GM10266 (cell line): ENCODE measurements around the gene COQ7.

Experiments used
- DNase-seq: peaks from one replicate; pipeline ENCODE4 v3.0.0; 2012; ENCODE audit errors: extremely low spot score
- CTCF ChIP-seq: IDR thresholded peaks from 2 replicates; pipeline ENCODE4 v1.5.1; 2012; ENCODE audit warnings: mild to moderate bottlenecking, low read depth; ENCODE audit not compliant: control insufficient read depth, insufficient read depth; ENCODE audit errors: missing control alignments

The COQ7 gene

DNA sequence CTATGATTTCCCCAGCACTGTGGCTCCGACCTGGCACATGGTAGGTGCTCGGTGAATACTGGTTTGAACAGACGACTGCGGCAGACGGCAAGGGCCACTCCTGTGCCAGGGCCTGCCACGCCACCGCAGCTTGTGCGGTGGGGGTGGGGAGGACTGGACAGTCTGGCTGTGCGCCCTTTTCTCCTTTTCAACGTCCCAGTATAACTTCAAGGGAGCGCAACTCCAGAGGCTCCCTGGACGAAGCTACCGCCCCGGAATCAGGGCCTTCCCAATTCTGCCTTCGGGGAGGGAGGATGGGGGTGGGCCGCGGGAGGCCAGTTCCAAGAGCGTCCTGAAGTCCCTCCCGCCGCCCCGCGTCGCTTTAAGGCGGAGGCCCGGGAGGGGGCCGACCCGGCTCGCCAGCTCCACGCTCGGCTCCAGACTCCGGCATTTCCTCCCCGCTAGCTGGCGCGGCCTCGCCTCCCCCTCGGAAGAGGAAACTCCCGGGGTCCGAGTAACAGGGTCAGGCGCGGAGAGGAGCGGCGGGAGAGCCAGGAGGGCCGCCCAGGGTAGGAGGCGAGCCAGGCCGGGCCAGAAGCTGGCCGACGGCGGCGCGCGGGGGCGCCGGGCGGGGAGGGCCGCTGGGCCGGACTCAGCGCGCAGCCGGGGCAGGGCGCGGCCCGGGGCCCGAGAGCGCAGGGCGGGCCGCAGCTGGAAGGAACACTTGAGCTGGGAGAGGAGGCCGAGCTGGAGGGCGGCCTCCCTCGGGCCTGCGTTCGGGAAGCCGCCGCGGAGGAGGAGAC lies 46.4 kb downstream of the COQ7 start, which contains the start of gene ITPRIPL2:
TSS of gene ITPRIPL2 (plus strand) at position 388 of the 782 bp plus-strand sequence. CDS start 498 bp downstream, outside the sequence.
- no peak for TF ChIP-seq CTCF
- DNase-seq: peak; percentile 73

DNA sequence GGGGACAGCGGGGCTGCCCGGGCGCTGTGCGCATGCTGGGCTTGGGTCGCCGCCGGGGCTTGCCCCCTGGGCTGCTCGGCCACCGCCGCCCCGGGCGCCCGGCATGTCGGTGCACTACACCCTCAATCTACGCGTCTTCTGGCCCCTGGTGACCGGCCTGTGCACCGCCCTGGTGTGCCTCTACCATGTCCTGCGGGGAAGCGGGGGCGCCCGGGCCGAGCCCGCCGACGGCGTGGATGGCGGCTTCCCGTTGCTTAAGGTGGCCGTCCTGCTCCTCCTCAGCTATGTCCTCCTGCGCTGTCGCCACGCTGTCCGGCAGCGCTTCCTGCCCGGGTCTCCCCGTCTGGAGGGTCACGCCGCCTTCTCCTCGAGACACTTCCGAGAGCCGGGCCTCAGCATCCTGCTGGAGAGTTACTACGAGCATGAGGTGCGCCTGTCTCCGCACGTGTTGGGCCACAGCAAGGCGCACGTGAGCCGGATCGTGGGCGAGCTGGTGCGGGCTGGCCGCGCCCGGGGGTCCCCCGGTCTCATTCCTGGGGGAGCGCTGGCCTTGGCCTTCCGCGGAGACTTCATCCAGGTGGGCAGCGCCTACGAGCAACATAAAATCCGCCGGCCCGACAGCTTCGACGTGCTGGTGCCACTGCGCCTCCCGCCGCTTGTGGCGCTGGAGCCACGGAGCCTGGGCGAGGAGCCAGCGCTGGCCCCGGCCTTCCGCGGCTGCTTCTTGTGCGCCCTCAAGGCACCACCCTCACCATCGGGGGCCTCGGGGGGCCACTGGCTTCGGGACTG lies 47.1 kb downstream of the COQ7 start:
- no peak for TF ChIP-seq CTCF
- peak; percentile 73 for DNase-seq

DNA sequence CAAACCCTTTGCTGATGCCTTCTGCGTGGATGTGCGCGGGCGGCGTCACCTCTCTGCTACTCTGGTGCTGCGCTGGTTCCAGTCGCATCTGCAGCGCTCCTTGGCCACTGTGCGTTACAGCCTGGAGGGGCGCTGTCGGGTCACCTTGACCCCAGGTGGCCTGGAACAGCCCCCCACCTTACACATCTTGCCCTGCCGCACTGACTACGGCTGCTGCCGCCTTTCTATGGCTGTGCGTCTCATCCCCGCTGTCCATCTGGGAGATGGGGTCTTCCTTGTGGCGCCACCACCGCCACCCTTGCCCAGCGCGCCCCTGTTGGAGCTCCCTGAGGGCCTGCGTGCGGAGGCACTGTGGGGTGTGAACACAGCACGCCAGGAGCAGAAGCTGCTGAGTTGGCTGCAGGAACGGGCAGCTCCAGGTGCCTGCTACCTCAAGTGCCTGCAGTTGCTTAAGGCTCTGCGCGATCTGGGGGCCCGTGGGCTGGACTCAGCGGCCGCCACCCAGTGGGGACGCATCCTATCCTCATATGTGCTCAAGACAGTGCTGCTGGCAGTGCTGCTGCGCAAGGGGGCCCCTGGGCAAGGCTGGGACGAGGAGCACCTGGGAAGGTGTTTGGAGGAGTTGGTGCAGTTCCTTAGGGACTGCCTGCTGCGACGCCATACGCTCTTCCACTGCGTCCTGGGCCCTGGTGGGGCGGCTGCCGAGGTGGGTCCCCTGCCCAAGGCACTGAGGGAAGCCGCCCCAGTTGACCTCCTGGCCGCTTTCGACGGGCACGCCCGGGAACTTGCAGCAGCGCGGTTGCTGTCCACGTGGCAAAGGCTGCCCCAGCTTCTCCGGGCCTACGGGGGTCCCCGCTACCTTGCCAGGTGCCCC lies 48.0 kb downstream of the COQ7 start:
- peak; percentile 23 for DNase-seq
- no peak for TF ChIP-seq CTCF

- no peak for TF ChIP-seq CTCF
- DNase-seq: peak; percentile 27
These were observed 49.5 kb downstream of the COQ7 start for GRCh38 chr16:19116711-19117449.

DNA sequence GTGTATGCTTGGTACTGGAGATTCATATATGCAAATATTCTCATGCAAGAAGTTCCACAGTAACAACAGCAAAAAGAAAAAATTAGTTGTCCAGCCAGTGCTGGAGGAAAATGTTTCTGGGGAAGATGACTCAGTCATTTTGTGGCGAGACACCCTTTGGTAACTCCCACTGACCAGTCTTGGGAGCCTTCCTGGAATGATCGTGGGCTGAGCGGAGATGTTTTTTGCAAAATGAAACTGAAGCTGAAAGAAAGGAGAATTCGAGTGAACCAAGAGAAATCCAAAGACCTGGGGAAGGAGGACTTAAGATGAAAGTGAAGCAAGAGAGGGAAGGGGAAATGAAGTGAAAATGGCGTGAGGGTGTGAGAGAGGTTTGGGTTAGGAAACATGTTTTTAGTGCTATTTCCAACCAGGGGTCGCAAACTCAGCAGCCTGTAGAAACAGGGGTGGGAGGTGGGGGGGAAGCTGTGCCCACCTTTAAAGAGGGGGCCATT lies 51.6 kb downstream of the COQ7 start:
- peak; percentile 44 for DNase-seq
- no peak for TF ChIP-seq CTCF

DNA sequence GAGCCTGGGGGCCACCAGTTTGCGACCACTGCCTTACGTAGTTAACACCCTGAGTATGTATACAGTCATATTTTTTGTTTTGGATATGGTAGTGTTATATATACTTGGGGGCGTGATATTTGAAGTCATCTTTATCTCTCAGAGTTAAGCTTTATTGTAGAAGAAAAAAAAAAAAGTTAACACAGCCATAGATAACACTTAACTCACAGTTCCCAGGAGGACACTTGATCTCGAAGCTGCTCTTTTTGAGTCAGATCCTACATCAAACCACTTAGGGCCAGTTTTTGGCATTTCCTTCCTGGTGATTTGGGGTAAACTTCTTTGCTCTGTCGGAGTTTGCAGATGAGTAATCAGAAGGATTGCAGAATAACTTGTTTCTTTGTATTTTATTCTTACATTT lies 52.1 kb downstream of the COQ7 start:
- no peak for TF ChIP-seq CTCF

More for the DNA sequence above, 52.1 kb downstream of the COQ7 start:
- no peak for DNase-seq
